Adrenal gland (tissue), 5 donors: ENCODE measurements around the gene MACF1.

Experiments
- CTCF ChIP-seq, 6 experiments: fragments of 450-650 bp in 4 of 6; fragments of 200-600 bp in 2 of 6; sonication (generic) in 1 of 6; IDR thresholded peaks; 1 replicate in 5 of 6; 2 replicates in 1 of 6; pipeline versions ENCODE4 v1.5.1 to v1.8.0; 2016 to 2021; ENCODE audit warnings: antibody characterized with exemption in 6 of 6, mild to moderate bottlenecking in 2 of 6, moderate library complexity in 1 of 6
- POLR2A ChIP-seq, 2 donors: fragments of 450-650 bp; IDR thresholded peaks; one replicate each; pipeline ENCODE4 v1.6.1; 2017; ENCODE audit warnings: antibody characterized with exemption in 2 of 2, mild to moderate bottlenecking in 2 of 2, moderate library complexity in 1 of 2
- donor health status: DM: no; HTN: no; CAD: no.

DNA sequence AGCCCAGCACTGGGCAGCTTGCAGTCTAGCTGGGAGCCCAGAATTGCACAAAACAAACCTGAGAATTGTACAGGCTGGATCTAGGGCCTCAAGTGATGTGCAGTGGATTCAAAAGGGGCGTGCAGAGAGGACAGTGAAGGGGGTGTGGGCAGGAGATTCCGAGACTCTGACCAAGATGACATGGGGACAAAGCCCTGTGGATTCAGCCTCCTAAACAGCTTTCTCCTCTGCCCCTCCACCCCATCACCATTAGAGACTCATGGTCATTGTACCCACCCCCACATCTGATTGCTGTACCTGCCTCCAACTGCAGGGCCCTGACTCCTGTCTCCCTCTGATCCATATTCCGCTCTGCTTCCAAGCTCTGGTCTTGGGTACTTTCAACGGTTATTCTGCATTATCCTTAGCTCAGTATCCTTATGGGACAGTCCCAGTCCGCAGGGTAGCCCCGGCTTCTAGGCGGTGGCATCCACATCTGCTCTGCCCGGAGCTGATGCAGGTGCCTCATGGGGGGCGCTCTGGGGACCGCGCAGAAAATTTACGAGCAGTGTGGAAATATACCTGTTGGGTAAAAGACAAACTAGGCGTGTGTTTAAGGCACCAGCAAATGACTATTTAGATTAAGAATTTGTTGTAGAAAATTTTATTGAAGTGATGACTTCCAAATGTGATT lies 285.2 kb downstream of the MACF1 start:
- TF ChIP-seq CTCF (IDR thresholded peaks at IDR 0.05) (no peak), POLR2A (IDR thresholded peaks at IDR 0.05) (no peak)
